A673 (cell line): ENCODE results near the gene DIP2A. TPM values are rescaled to one million over a fixed set of nuclear protein-coding genes. Genes with fewer than 3 reads are reported as not detected.

ENCODE experiments used
- BruUV-seq: library from RNA; stranded (reverse); fragments of 400-500 nt; replicated peaks from 2 replicates; lab custom pipeline; 2021; lab: Mats Ljungman, UMichigan
- CTCF ChIA-PET: fragments of 300-600 bp; sonication (Branson Sonifier 250); formaldehyde crosslinking; loops from one replicate; lab custom pipeline; 2022; ENCODE audit warnings: antibody characterized with exemption; lab: Charles Lee
- POLR2A ChIA-PET: fragments of 300-600 bp; sonication (Branson Sonifier 250); formaldehyde crosslinking; loops from one replicate; lab custom pipeline; 2022; ENCODE audit warnings: antibody characterized with exemption; ENCODE audit not compliant: low non-redundant PET; lab: Charles Lee
- DNase-seq: peaks from one replicate; pipeline ENCODE4 v3.0.0-alpha.2; 2015; ENCODE audit warnings: low spot score
- H3K27ac ChIP-seq: fragments of 200-600 bp; sonication (generic); 2 replicates; pipeline ENCODE4 v1.5.1; 2016; ENCODE audit warnings: mixed run types, low read depth, mild to moderate bottlenecking, mixed read lengths, antibody characterized with exemption, low read length; ENCODE audit not compliant: poor library complexity, severe bottlenecking
- H3K27me3 ChIP-seq: fragments of 200-600 bp; sonication (generic); replicated peaks from 2 replicates; pipeline ENCODE4 v1.6.1; 2017; ENCODE audit warnings: mixed run types, low read depth, mild to moderate bottlenecking, mixed read lengths, antibody characterized with exemption, low read length; ENCODE audit not compliant: insufficient read depth, poor library complexity
- H3K36me3 ChIP-seq: fragments of 200-600 bp; sonication (generic); 2 replicates; pipeline ENCODE4 v1.6.1; 2016; ENCODE audit warnings: mixed run types, mild to moderate bottlenecking, mixed read lengths, antibody characterized with exemption, low read length; ENCODE audit not compliant: insufficient read depth, poor library complexity, severe bottlenecking
- H3K4me1 ChIP-seq: fragments of 200-600 bp; sonication (generic); 2 replicates; pipeline ENCODE4 v1.6.1; 2017; ENCODE audit warnings: mixed run types, mild to moderate bottlenecking, mixed read lengths, antibody characterized with exemption, low read length; ENCODE audit not compliant: insufficient read depth, poor library complexity, severe bottlenecking
- H3K4me3 ChIP-seq: fragments of 200-600 bp; sonication (generic); 2 replicates; pipeline ENCODE4 v1.5.1; 2016; ENCODE audit warnings: low read depth, mixed run types, mild to moderate bottlenecking, mixed read lengths, low read length; ENCODE audit not compliant: poor library complexity, severe bottlenecking
- H3K9me3 ChIP-seq: fragments of 200-600 bp; sonication (generic); 2 replicates; pipeline ENCODE4 v1.6.1; 2016; ENCODE audit warnings: mixed run types, low read depth, mild to moderate bottlenecking, mixed read lengths, antibody characterized with exemption, low read length; ENCODE audit not compliant: poor library complexity, severe bottlenecking
- EZH2 ChIP-seq: fragments of 200-600 bp; sonication (generic); IDR thresholded peaks from 2 replicates; pipeline ENCODE4 v1.6.1; 2017; ENCODE audit warnings: borderline replicate concordance, low read depth, mild to moderate bottlenecking, mixed read lengths, antibody characterized with exemption, low read length; ENCODE audit not compliant: poor library complexity, severe bottlenecking
- intact Hi-C: fragments of 100-400 bp; cut with micrococcal nuclease; formaldehyde crosslinking; loops from one replicate; pipeline ENCODE4 v1.10.0; 2022; ENCODE audit not compliant: unreplicated experiment
- total RNA-seq: library from RNA; stranded (reverse); gene quantifications from 2 replicates; pipeline ENCODE4 v1.2.3, GENCODE V29; 2021
- TF ChIP-seq, protein P1 (sequence below): fragments of 300-800, 200-600 bp; sonication (generic); conservative IDR thresholded peaks from 2 replicates; pipeline ENCODE4 v1.5.1; 2017; ENCODE audit warnings: low read depth, mild to moderate bottlenecking, antibody characterized with exemption, low read length, moderate library complexity, mixed read lengths

Gene DIP2A
- total RNA-seq, 1 experiment from 2014 or later: 37.3 TPM

DNA sequence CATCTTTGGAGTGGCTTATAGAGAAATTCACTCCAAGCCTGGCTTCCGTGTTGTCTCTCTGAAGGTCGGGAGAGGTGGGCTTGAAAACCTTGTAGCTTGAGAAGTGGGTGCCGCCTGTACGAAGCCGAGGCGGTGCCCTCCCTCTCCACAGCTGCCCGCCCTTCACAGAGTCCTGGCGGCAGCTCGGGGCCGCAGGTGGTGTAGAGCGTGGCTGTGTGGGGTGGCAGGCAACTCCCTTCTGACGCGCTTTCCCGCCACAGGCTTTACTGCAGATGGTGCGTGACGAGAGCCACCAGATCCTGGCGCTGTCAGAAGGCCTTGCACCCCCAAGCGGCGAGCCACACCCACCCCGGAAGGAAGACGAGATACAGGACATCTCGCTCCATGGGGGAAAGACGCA, 33.1 kb upstream of the DIP2A start:
- peaks cover 15% of the 10 kb centered on the region for H3K36me3 ChIP-seq
- no peaks in the 10 kb centered on the region for H3K4me1 ChIP-seq
- ChIA-PET CTCF (interaction anchor here (0.7 kb wide), 1 partner anchor 45 kb away, joined by 10 read pairs; no protein-coding TSS in a partner anchor), POLR2A (no interaction called here)
- no peak for DNase-seq
- intact Hi-C loops: no loop called here
- H3K27ac ChIP-seq: no peak overlapping the region
- TF ChIP-seq EZH2: no peak
- TF ChIP-seq, protein P1, sequence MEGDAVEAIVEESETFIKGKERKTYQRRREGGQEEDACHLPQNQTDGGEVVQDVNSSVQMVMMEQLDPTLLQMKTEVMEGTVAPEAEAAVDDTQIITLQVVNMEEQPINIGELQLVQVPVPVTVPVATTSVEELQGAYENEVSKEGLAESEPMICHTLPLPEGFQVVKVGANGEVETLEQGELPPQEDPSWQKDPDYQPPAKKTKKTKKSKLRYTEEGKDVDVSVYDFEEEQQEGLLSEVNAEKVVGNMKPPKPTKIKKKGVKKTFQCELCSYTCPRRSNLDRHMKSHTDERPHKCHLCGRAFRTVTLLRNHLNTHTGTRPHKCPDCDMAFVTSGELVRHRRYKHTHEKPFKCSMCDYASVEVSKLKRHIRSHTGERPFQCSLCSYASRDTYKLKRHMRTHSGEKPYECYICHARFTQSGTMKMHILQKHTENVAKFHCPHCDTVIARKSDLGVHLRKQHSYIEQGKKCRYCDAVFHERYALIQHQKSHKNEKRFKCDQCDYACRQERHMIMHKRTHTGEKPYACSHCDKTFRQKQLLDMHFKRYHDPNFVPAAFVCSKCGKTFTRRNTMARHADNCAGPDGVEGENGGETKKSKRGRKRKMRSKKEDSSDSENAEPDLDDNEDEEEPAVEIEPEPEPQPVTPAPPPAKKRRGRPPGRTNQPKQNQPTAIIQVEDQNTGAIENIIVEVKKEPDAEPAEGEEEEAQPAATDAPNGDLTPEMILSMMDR: no peak
- no peaks in the 10 kb centered on the region for H3K27me3 ChIP-seq
- H3K9me3 ChIP-seq: no peaks in the 10 kb centered on the region
- no TSS peak for BruUV-seq
- H3K4me3 ChIP-seq: no peak overlapping the region

GRCh38 chr21:46426313-46427046, 32.2 kb upstream of the DIP2A start:
- Histone ChIP-seq H3K27ac (no peak overlapping the region), H3K36me3 (peaks cover 20% of the 10 kb centered on the region), H3K4me3 (no peak overlapping the region), H3K27me3 (no peaks in the 10 kb centered on the region), H3K9me3 (no peaks in the 10 kb centered on the region), H3K4me1 (no peaks in the 10 kb centered on the region)
- BruUV-seq: no TSS peak
- CTCF ChIA-PET: no interaction called here
- POLR2A ChIA-PET: no interaction called here
- intact Hi-C loops: no loop called here
- no peak for TF ChIP-seq EZH2
- TF ChIP-seq, protein P1: no peak
- DNase-seq: no peak

- no peak overlapping the region for H3K27ac ChIP-seq
- BruUV-seq: no TSS peak
- DNase-seq: no peak
- intact Hi-C loops: no loop called here
- TF ChIP-seq EZH2: no peak
- TF ChIP-seq, protein P1: no peak
- peaks cover 23% of the 10 kb centered on the region for H3K36me3 ChIP-seq
- no peaks in the 10 kb centered on the region for H3K4me1 ChIP-seq
- H3K9me3 ChIP-seq: no peaks in the 10 kb centered on the region
- POLR2A ChIA-PET: no interaction called here
- CTCF ChIA-PET: no interaction called here
- H3K4me3 ChIP-seq: no peak overlapping the region
- no peaks in the 10 kb centered on the region for H3K27me3 ChIP-seq
These were observed 31.2 kb upstream of the DIP2A start for GRCh38 chr21:46427516-46427915.
